Mammary epithelial cell (primary cell): ENCODE measurements around the gene ZNF559.

Experiments
- EZH2 ChIP-seq: IDR thresholded peaks from 2 replicates; pipeline ENCODE4 v1.6.1; 2012; ENCODE audit warnings: low read length, inconsistent platforms, borderline replicate concordance
- TF ChIP-seq, protein P1 (sequence below), 2 donors: IDR thresholded peaks in 1 of 2; conservative IDR thresholded peaks in 1 of 2; 2 replicates each; pipeline ENCODE4 v1.5.1; 2011 to 2012; ENCODE audit warnings: inconsistent platforms in 2 of 2, low read length in 2 of 2, mild to moderate bottlenecking in 2 of 2, control low read depth in 1 of 2, low read depth in 1 of 2; ENCODE audit not compliant: insufficient read depth in 1 of 2; ENCODE audit errors: extremely low read depth in 1 of 2

DNA sequence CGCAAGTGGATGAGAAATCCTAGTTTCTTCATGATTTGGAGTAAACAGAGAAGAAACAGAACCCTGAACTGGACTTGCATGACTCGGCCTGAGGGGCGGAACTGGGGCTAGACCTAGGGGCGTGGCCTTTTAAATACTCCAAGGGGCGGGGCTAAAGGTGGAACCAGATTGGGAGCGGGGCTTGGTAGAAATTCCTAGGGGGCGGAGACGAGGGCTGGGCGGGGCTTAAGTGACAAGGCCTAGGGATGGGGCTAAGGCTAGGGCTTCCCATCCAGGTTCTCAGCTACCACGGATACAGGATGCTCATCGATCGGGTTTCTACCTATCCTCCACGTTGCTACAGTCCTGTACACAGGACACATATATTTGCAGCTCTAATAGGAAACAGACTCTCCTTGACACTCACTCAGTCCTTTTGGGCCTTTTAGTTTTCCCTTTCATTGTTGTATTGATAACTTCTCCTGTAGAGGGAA lies 14.0 kb upstream of the ZNF559 start:
- TF ChIP-seq, protein P1, sequence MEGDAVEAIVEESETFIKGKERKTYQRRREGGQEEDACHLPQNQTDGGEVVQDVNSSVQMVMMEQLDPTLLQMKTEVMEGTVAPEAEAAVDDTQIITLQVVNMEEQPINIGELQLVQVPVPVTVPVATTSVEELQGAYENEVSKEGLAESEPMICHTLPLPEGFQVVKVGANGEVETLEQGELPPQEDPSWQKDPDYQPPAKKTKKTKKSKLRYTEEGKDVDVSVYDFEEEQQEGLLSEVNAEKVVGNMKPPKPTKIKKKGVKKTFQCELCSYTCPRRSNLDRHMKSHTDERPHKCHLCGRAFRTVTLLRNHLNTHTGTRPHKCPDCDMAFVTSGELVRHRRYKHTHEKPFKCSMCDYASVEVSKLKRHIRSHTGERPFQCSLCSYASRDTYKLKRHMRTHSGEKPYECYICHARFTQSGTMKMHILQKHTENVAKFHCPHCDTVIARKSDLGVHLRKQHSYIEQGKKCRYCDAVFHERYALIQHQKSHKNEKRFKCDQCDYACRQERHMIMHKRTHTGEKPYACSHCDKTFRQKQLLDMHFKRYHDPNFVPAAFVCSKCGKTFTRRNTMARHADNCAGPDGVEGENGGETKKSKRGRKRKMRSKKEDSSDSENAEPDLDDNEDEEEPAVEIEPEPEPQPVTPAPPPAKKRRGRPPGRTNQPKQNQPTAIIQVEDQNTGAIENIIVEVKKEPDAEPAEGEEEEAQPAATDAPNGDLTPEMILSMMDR (conservative IDR thresholded peaks at IDR 0.05 in 1 of 2, IDR thresholded peaks at IDR 0.05 in 1 of 2; ENCODE audit: extremely low read depth in 1 of 2, insufficient read depth in 1 of 2, low read depth in 1 of 2, low read length in 2 of 2): no peak
- TF ChIP-seq EZH2: no peak
